NB4 (cell line): ENCODE results near the gene GCDH.

Source experiments
- POLR2A ChIP-seq: IDR thresholded peaks from 2 replicates; pipeline ENCODE4 v1.6.1; 2011; ENCODE audit warnings: mild to moderate bottlenecking; ENCODE audit not compliant: insufficient read length; ENCODE audit errors: extremely low read depth
- TF ChIP-seq, protein P1 (sequence below): IDR thresholded peaks from one replicate; pipeline ENCODE4 v1.5.1; 2012; ENCODE audit warnings: low read depth, low read length

GRCh38 chr19:12938779-12939601 is 48.0 kb downstream of the GCDH start:
- TF ChIP-seq, protein P1, sequence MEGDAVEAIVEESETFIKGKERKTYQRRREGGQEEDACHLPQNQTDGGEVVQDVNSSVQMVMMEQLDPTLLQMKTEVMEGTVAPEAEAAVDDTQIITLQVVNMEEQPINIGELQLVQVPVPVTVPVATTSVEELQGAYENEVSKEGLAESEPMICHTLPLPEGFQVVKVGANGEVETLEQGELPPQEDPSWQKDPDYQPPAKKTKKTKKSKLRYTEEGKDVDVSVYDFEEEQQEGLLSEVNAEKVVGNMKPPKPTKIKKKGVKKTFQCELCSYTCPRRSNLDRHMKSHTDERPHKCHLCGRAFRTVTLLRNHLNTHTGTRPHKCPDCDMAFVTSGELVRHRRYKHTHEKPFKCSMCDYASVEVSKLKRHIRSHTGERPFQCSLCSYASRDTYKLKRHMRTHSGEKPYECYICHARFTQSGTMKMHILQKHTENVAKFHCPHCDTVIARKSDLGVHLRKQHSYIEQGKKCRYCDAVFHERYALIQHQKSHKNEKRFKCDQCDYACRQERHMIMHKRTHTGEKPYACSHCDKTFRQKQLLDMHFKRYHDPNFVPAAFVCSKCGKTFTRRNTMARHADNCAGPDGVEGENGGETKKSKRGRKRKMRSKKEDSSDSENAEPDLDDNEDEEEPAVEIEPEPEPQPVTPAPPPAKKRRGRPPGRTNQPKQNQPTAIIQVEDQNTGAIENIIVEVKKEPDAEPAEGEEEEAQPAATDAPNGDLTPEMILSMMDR: no peak
- TF ChIP-seq POLR2A: no peak
